Activated CD4-positive, alpha-beta T cell treated with anti-CD3 and anti-CD28 coated beads for 36 hours (primary cell): Measurements from ENCODE around the gene POLD1. TPM values are rescaled to one million over a fixed set of nuclear protein-coding genes. Genes with fewer than 3 reads are reported as not detected.
"Not testable (repeated sequence)": the region's sequence is repeated elsewhere in the genome, so short reads cannot be mapped to it uniquely, and the experiment has no call there.

Source experiments
- ATAC-seq: fragments of 200-7000 bp; cut with Tn5 transposase; one replicate; pipeline ENCODE4 v1.10.0; 2021; ENCODE audit warnings: mild to moderate bottlenecking, moderate library complexity
- CTCF ChIA-PET: fragments of 350-600 bp; sonication (Branson Sonifier 250); formaldehyde crosslinking; loops from one replicate; lab custom pipeline; 2021; ENCODE audit warnings: antibody characterized with exemption; lab: Charles Lee
- POLR2A ChIA-PET: fragments of 350-600 bp; sonication (Branson Sonifier 250); formaldehyde crosslinking; loops from one replicate; lab custom pipeline; 2021; ENCODE audit warnings: antibody characterized with exemption, inconsistent platforms; lab: Charles Lee
- DNase-seq: peaks from one replicate; pipeline ENCODE4 v3.0.0-alpha.2; 2020
- H3K27ac Mint-ChIP-seq: one replicate; pipeline ENCODE4 v1.8.0; 2021; ENCODE audit warnings: mixed read lengths
- H3K27me3 Mint-ChIP-seq: one replicate; pipeline ENCODE4 v1.8.0; 2021; ENCODE audit warnings: mixed read lengths
- H3K36me3 Mint-ChIP-seq: one replicate; pipeline ENCODE4 v1.8.0; 2021; ENCODE audit warnings: low read depth, mixed read lengths
- H3K4me1 Mint-ChIP-seq: one replicate; pipeline ENCODE4 v1.8.0; 2021; ENCODE audit warnings: mixed read lengths
- H3K4me3 Mint-ChIP-seq: one replicate; pipeline ENCODE4 v1.8.0; 2021; ENCODE audit warnings: mild to moderate bottlenecking, moderate library complexity, mixed read lengths
- H3K9me3 Mint-ChIP-seq: one replicate; pipeline ENCODE4 v1.8.0; 2021; ENCODE audit warnings: low read depth, mixed read lengths
- intact Hi-C, 2 experiments: fragments of 100-400 bp; cut with DNase I in 1 of 2; cut with micrococcal nuclease in 1 of 2; formaldehyde crosslinking; loops; one replicate each; pipeline versions ENCODE4 v1.14.2 to v1.15.1; 2022 to 2024; cut with DNase I, micrococcal nuclease
- total RNA-seq, 2 experiments: library from RNA; stranded (reverse); gene quantifications; one replicate each; pipeline ENCODE4 v1.2.3, GENCODE V29; 2021

POLD1 gene
- total RNA-seq, 2 experiments from 2014 or later: 220 to 227 TPM

DNA sequence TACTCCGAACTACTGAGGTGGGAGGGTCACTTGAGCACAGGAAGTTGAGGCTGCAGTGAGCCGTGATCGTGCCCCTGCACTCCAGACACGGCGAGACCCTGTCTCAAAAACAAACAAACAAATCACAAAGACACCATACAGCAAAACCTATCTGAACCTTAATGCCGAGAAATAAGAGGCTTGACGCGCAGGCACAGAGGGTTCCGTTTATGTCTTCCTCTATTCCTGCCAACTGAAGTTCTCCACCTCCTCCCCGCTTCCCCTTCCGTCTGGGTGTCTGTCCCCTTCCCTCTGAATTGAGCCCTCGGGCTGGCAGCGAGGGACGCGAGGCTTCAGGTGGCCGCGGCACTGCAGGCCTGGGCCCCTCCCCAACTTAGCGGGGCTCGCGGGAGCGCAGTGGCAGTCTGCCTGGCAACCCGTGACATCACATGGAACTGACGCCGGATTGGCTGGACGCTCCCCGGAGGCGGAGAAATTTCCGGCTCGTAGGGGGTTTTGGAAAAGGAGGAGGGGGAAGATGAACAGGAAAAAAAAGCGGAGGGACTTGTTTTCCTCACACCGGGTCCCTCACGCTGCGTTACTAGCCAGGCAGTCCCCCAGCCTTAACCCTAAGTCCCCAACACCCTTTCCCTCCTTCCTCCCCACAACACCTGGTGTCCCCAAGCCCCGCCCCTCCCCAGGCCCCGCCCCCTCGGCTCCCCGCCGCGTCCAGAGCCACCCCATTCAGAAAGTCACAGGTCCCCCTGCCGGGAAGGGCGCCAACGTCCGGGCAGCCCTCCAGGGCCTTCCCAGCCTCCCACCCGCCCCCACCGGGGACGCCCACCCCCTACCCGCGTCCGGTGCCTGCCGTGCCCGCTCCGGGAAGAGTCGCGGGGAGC is 47.4 kb downstream of the POLD1 start:
- H3K4me3 Mint-ChIP-seq: peak overlapping the region; percentile 72
- POLR2A ChIA-PET: interaction anchor here (0.7 kb wide), 1 partner anchor 158 kb away, joined by 4 read pairs; no protein-coding TSS in a partner anchor
- no peaks in the 10 kb centered on the region for H3K36me3 Mint-ChIP-seq
- intact Hi-C loops: loop anchor here in 1 of 2 experiments (1.0 kb wide), 5 partner anchors 45 to 80 kb away; partner anchors contain the start of genes EMC10, GARIN5A, JOSD2 and NR1H2
- peak overlapping the region; percentile 93 for H3K27ac Mint-ChIP-seq
- CTCF ChIA-PET: no interaction called here
- ATAC-seq (peak; percentile 95), DNase-seq (peak; percentile 92)
- H3K4me1 Mint-ChIP-seq: peaks cover 15% of the 10 kb centered on the region
- peaks cover 6% of the 10 kb centered on the region for H3K27me3 Mint-ChIP-seq
- H3K9me3 Mint-ChIP-seq: no peaks in the 10 kb centered on the region

GRCh38 chr19:50432221-50433028 is 48.3 kb downstream of the POLD1 start, which contains the start of gene MYBPC2:
Gene MYBPC2, plus strand, starts transcription at chr19:50432892. Its CDS starts 62 bp downstream, at chr19:50432954.
- H3K4me1 Mint-ChIP-seq: peaks cover 15% of the 10 kb centered on the region
- no peak for ATAC-seq
- peak within 1 kb of the TSS; percentile 93 for H3K27ac Mint-ChIP-seq
- CTCF ChIA-PET: no interaction called here
- H3K36me3 Mint-ChIP-seq: no peaks in the 10 kb centered on the region
- H3K27me3 Mint-ChIP-seq: peaks cover 6% of the 10 kb centered on the region
- intact Hi-C loops: no loop called here
- no peak for DNase-seq
- POLR2A ChIA-PET: interaction anchor here (0.7 kb wide), 1 partner anchor 157 kb away, joined by 4 read pairs; no protein-coding TSS in a partner anchor
- peak within 1 kb of the TSS; percentile 72 for H3K4me3 Mint-ChIP-seq
- no peaks in the 10 kb centered on the region for H3K9me3 Mint-ChIP-seq

GRCh38 chr19:50433201-50434180 is 49.3 kb downstream of the POLD1 start:
- Mint-ChIP-seq H3K27ac (no peak overlapping the region), H3K9me3 (no peaks in the 10 kb centered on the region), H3K36me3 (no peaks in the 10 kb centered on the region), H3K27me3 (peaks cover 6% of the 10 kb centered on the region), H3K4me3 (no peak overlapping the region), H3K4me1 (peaks cover 15% of the 10 kb centered on the region)
- DNase-seq (no peak), ATAC-seq (no peak)
- CTCF ChIA-PET: no interaction called here
- POLR2A ChIA-PET: no interaction called here
- intact Hi-C loops: no loop called here

- intact Hi-C loops: no loop called here
- no peak for DNase-seq
- Mint-ChIP-seq H3K36me3 (no peaks in the 10 kb centered on the region), H3K27me3 (peaks cover 6% of the 10 kb centered on the region), H3K4me3 (no peak overlapping the region), H3K9me3 (no peaks in the 10 kb centered on the region), H3K4me1 (peaks cover 11% of the 10 kb centered on the region), H3K27ac (no peak overlapping the region)
- no peak for ATAC-seq
- CTCF ChIA-PET: no interaction called here
- POLR2A ChIA-PET: no interaction called here
These were observed 50.4 kb downstream of the POLD1 start for GRCh38 chr19:50434525-50434924.

GRCh38 chr19:50435221-50435620 is 51.1 kb downstream of the POLD1 start:
- no peak overlapping the region for H3K4me3 Mint-ChIP-seq
- H3K27me3 Mint-ChIP-seq: peaks cover 10% of the 10 kb centered on the region
- intact Hi-C loops: no loop called here
- CTCF ChIA-PET: no interaction called here
- H3K27ac Mint-ChIP-seq: no peak overlapping the region
- POLR2A ChIA-PET: no interaction called here
- peaks cover 11% of the 10 kb centered on the region for H3K4me1 Mint-ChIP-seq
- H3K36me3 Mint-ChIP-seq: no peaks in the 10 kb centered on the region
- no peaks in the 10 kb centered on the region for H3K9me3 Mint-ChIP-seq
- ATAC-seq: no peak
- no peak for DNase-seq

DNA sequence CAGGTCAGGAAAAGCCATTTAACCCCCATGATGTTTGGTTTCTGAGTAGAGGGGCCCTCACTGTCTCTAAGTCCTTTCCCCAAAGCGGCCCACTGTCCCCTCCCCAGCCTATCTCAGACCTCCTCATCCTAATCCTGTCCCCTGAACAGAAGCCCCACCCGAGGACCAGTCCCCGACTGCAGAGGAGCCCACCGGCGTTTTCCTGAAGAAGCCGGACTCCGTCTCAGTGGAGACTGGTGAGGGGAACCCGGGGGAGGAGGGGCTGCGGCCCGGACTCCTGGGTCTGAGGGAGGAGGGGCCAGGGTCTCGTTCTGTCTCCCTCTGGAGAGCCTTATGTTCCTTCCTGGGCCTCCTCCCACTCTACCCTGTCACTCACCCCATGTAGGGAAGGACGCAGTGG is 51.5 kb downstream of the POLD1 start:
- POLR2A ChIA-PET: no interaction called here
- intact Hi-C loops: no loop called here
- no peaks in the 10 kb centered on the region for H3K9me3 Mint-ChIP-seq
- H3K27me3 Mint-ChIP-seq: peaks cover 10% of the 10 kb centered on the region
- DNase-seq: no peak
- no peak overlapping the region for H3K27ac Mint-ChIP-seq
- H3K4me1 Mint-ChIP-seq: peaks cover 11% of the 10 kb centered on the region
- CTCF ChIA-PET: no interaction called here
- H3K4me3 Mint-ChIP-seq: no peak overlapping the region
- no peak for ATAC-seq
- H3K36me3 Mint-ChIP-seq: no peaks in the 10 kb centered on the region

DNA sequence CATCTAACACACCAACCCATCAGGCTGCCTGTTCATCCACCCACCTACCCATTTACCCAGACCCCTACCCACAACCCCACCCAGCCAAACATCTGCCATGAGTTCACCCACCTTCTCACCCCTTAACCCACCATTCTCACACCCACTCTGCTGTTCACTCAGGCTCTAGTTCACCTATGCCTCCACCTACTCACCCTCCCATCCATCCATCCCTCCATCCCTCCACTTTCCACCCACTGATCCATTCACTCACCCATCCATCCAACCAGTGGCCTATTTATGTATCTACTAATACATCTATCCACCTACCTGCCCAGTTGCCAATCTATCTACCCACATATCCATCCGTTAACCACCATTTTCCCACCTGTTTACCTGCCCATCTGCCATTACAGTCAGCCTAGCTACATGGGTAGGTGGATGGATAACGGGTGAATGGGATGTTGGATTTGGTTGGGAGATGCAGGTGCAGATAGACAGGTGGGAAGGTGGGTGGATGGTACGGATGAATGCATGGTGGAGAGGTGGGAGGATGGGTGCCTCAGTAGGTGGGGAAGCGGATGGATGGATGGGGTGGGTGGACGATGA is 53.8 kb downstream of the POLD1 start:
- no peak overlapping the region for H3K27ac Mint-ChIP-seq
- ChIA-PET POLR2A (no interaction called here), CTCF (interaction anchor here (0.6 kb wide), 1 partner anchor 46 kb away, joined by 3 read pairs; no protein-coding TSS in a partner anchor)
- ATAC-seq (no peak), DNase-seq (no peak)
- H3K9me3 Mint-ChIP-seq: no peaks in the 10 kb centered on the region
- no peak overlapping the region for H3K4me3 Mint-ChIP-seq
- intact Hi-C loops: no loop called here
- no peaks in the 10 kb centered on the region for H3K4me1 Mint-ChIP-seq
- no peaks in the 10 kb centered on the region for H3K36me3 Mint-ChIP-seq
- H3K27me3 Mint-ChIP-seq: peaks cover 8% of the 10 kb centered on the region

DNA sequence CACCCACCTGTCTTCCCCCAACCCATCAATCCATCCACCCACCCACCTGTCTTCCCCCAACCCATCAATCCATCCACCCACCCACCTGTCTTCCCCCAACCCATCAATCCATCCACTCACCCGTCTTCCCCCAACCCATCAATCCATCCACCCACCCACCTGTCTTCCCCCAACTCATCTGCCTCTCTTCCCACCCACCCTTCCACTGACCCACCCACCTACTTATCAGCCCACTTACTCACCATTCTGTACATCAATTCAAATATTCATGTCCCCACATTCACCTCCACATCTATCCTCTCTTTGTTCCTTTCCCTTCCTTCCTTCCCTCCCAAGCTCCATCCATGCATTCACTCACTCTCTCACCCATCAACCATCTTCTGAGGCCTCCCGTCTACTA is 55.0 kb downstream of the POLD1 start:
- POLR2A ChIA-PET, H3K4me3 Mint-ChIP-seq, DNase-seq, H3K36me3 Mint-ChIP-seq, CTCF ChIA-PET, H3K27me3 Mint-ChIP-seq, H3K4me1 Mint-ChIP-seq, H3K27ac Mint-ChIP-seq, intact Hi-C loops, H3K9me3 Mint-ChIP-seq, ATAC-seq: not testable (repeated sequence)

DNA sequence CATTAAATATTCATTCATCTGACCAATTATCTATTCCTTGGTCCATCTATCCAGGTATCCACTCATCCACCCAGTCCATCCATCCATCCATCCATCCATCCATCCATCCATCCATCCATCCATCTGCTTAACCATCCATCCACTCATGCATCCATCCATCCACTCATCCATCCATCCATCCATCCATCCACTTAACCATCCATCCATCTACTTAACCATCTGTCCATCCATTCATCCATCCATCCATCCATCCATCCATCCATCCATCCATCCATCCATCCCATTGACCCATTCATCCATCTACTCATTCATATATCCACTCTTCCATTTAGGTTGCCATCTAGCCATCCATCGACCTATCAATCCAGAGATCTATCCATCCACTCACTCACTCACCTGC is 59.9 kb downstream of the POLD1 start:
- intact Hi-C loops: no loop called here
- ChIA-PET CTCF (interaction anchor here (0.6 kb wide), 1 partner anchor 25 kb away, joined by 3 read pairs; no protein-coding TSS in a partner anchor), POLR2A (no interaction called here)
- Mint-ChIP-seq H3K4me3 (no peak overlapping the region), H3K27me3 (peaks cover 11% of the 10 kb centered on the region), H3K4me1 (no peaks in the 10 kb centered on the region), H3K9me3 (no peaks in the 10 kb centered on the region), H3K27ac (no peak overlapping the region), H3K36me3 (no peaks in the 10 kb centered on the region)
- ATAC-seq: no peak
- DNase-seq: no peak

- H3K27ac Mint-ChIP-seq: no peak overlapping the region
- no peak for DNase-seq
- H3K9me3 Mint-ChIP-seq: no peaks in the 10 kb centered on the region
- H3K27me3 Mint-ChIP-seq: peaks cover 9% of the 10 kb centered on the region
- CTCF ChIA-PET: no interaction called here
- no peaks in the 10 kb centered on the region for H3K36me3 Mint-ChIP-seq
- H3K4me3 Mint-ChIP-seq: no peak overlapping the region
- ATAC-seq: no peak
- intact Hi-C loops: no loop called here
- POLR2A ChIA-PET: interaction anchor here (0.7 kb wide), 1 partner anchor 61 kb away, joined by 3 read pairs; no protein-coding TSS in a partner anchor
- no peaks in the 10 kb centered on the region for H3K4me1 Mint-ChIP-seq
These were observed 62.9 kb downstream of the POLD1 start for GRCh38 chr19:50447053-50447452.
